ENCODE results near the gene TRAF6.
"Not testable (repeated sequence)": the region's sequence is repeated elsewhere in the genome, so short reads cannot be mapped to it uniquely, and the experiment has no call there.

DNA sequence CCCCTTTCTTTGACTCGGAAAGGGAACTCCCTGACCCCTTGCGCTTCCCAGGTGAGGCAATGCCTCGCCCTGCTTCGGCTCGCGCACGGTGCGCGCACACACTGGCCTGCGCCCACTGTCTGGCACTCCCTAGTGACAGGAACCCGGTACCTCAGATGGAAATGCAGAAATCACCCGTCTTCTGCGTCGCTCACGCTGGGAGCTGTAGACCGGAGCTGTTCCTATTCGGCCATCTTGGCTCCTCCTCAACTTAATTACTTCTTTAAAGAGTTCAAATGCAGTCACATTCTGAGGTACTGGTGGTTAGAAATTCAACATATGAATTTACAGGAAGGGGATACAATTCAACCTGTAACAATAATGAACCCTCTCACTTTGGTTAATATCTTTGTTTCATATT, 47.3 kb upstream of the TRAF6 start:
- TF ChIP-seq, protein P1, sequence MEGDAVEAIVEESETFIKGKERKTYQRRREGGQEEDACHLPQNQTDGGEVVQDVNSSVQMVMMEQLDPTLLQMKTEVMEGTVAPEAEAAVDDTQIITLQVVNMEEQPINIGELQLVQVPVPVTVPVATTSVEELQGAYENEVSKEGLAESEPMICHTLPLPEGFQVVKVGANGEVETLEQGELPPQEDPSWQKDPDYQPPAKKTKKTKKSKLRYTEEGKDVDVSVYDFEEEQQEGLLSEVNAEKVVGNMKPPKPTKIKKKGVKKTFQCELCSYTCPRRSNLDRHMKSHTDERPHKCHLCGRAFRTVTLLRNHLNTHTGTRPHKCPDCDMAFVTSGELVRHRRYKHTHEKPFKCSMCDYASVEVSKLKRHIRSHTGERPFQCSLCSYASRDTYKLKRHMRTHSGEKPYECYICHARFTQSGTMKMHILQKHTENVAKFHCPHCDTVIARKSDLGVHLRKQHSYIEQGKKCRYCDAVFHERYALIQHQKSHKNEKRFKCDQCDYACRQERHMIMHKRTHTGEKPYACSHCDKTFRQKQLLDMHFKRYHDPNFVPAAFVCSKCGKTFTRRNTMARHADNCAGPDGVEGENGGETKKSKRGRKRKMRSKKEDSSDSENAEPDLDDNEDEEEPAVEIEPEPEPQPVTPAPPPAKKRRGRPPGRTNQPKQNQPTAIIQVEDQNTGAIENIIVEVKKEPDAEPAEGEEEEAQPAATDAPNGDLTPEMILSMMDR (IDR thresholded peaks at IDR 0.05; ENCODE audit: poor library complexity) = not testable (repeated sequence)
- TF ChIP-seq EZH2 (IDR thresholded peaks at IDR 0.05; ENCODE audit: borderline replicate concordance); EZH2phosphoT487 (IDR thresholded peaks at IDR 0.05; ENCODE audit: low read depth, severe bottlenecking, unreplicated experiment): not testable (repeated sequence)

Measured in hepatocyte (in vitro differentiated cells).